RWPE1 (cell line): ENCODE data around the gene CCDC181.

Source experiments
- CTCF ChIA-PET: fragments of 350-600 bp; sonication (Branson Sonifier 250); formaldehyde crosslinking; extraction: SDS; loops from one replicate; lab custom pipeline; 2021; lab: Yijun Ruan, JAX
- POLR2A ChIA-PET: fragments of 400-600 bp; formaldehyde crosslinking; extraction: SDS; loops from one replicate; lab custom pipeline; 2020; ENCODE audit warnings: antibody characterized with exemption; ENCODE audit not compliant: low non-redundant PET; lab: Yijun Ruan, JAX
- DNase-seq: peaks from one replicate; pipeline ENCODE4 v3.0.0; 2012; ENCODE audit warnings: low spot score
- H3K27ac ChIP-seq: fragments of 450-650 bp; 2 replicates; pipeline ENCODE4 v1.5.1; 2017
- CTCF ChIP-seq: fragments of 450-650 bp; conservative IDR thresholded peaks from 2 replicates; pipeline ENCODE4 v1.5.1; 2017; ENCODE audit warnings: low read depth, mild to moderate bottlenecking

Gene CCDC181

GRCh38 chr1:169466259-169467230, 39.3 kb upstream of the CCDC181 start:
- ChIA-PET CTCF (interaction anchor here (0.6 to 1.3 kb wide), 3 partner anchors 39 to 80 kb away, joined by 4 to 9 read pairs (median 7); partner anchors contain the start of gene CCDC181), POLR2A (no interaction called here)
- peak; percentile 29 for DNase-seq
- no peak overlapping the region for H3K27ac ChIP-seq
- peak; percentile 48 for TF ChIP-seq CTCF

GRCh38 chr1:169465281-169465680, 38.0 kb upstream of the CCDC181 start:
- POLR2A ChIA-PET = no interaction called here
- no peak overlapping the region for H3K27ac ChIP-seq
- CTCF ChIA-PET = interaction anchor here (0.6 to 1.3 kb wide), 4 partner anchors 38 to 310 kb away, joined by 3 to 4 read pairs (median 3); partner anchors contain the start of gene CCDC181
- DNase-seq = no peak
- no peak for TF ChIP-seq CTCF

- POLR2A ChIA-PET = no interaction called here
- no peak overlapping the region for H3K27ac ChIP-seq
- CTCF ChIA-PET = no interaction called here
- TF ChIP-seq CTCF = no peak
- DNase-seq = no peak
Observed at GRCh38 chr1:169462385-169462784, 35.1 kb upstream of the CCDC181 start.

GRCh38 chr1:169461390-169462000, 34.2 kb upstream of the CCDC181 start:
- DNase-seq = no peak
- TF ChIP-seq CTCF = no peak
- POLR2A ChIA-PET = no interaction called here
- H3K27ac ChIP-seq = no peak overlapping the region
- CTCF ChIA-PET = interaction anchor here (0.6 to 0.7 kb wide), 2 partner anchors 10 to 157 kb away, joined by 3 read pairs; no protein-coding TSS in a partner anchor

GRCh38 chr1:169460191-169460833, 33.0 kb upstream of the CCDC181 start:
- peak; percentile 38 for DNase-seq
- no peak for TF ChIP-seq CTCF
- ChIA-PET CTCF (no interaction called here), POLR2A (no interaction called here)
- peak overlapping the region; percentile 40 for H3K27ac ChIP-seq

- ChIA-PET CTCF (no interaction called here), POLR2A (no interaction called here)
- no peak for TF ChIP-seq CTCF
- H3K27ac ChIP-seq = no peak overlapping the region
- DNase-seq = no peak
Observed at GRCh38 chr1:169457443-169457842, 30.2 kb upstream of the CCDC181 start.
